DND-41 (cell line): ENCODE data around the gene WASL.

Source experiments
- CTCF ChIP-seq: IDR thresholded peaks from 2 replicates; pipeline ENCODE4 v1.5.1; 2012; ENCODE audit warnings: borderline replicate concordance, low read length, moderate library complexity, mild to moderate bottlenecking; ENCODE audit not compliant: poor library complexity, severe bottlenecking; ENCODE audit errors: extremely low read depth
- EZH2 ChIP-seq: IDR thresholded peaks from 3 replicates; pipeline ENCODE4 v1.6.1; 2012; ENCODE audit warnings: borderline replicate concordance, low read depth, mild to moderate bottlenecking, moderate library complexity, low read length, inconsistent platforms; ENCODE audit not compliant: severe bottlenecking

- no peak for TF ChIP-seq EZH2
- no peak for TF ChIP-seq CTCF
Measured at GRCh38 chr7:123680580-123680979, 68.2 kb downstream of the WASL start.
